NCI-H128 (cell line): ENCODE results near the gene PPID.
"Not testable (repeated sequence)": the region's sequence is repeated elsewhere in the genome, so short reads cannot be mapped to it uniquely, and the experiment has no call there.

Experiments
- DNase-seq: peaks from one replicate; lab custom pipeline; 2025; ENCODE audit not compliant: unreplicated experiment; lab: John Stamatoyannopoulos, UW

Gene PPID

GRCh38 chr4:158738866-158739265 is 15.7 kb upstream of the PPID start:
- no peak for DNase-seq

GRCh38 chr4:158729716-158730559 is 6.7 kb upstream of the PPID start:
- no peak for DNase-seq

- no peak for DNase-seq
These were observed 5.0 kb upstream of the PPID start for GRCh38 chr4:158728236-158728635.

GRCh38 chr4:158726633-158727032 is 3.4 kb upstream of the PPID start:
- no peak for DNase-seq

GRCh38 chr4:158724637-158725036 is 1.4 kb upstream of the PPID start:
- DNase-seq, result no peak

GRCh38 chr4:158722291-158722916 is 792 bp downstream of the PPID start:
- DNase-seq, result no peak

- DNase-seq, result no peak
These were observed 1.5 kb downstream of the PPID start for GRCh38 chr4:158721680-158722079.

- DNase-seq, result no peak
These were observed 7.4 kb downstream of the PPID start for GRCh38 chr4:158715802-158716201.

GRCh38 chr4:158714937-158715336 is 8.3 kb downstream of the PPID start:
- DNase-seq, result no peak

- DNase-seq, result not testable (repeated sequence)
These were observed 10.6 kb downstream of the PPID start for GRCh38 chr4:158712622-158713021.

- no peak for DNase-seq
These were observed 12.4 kb downstream of the PPID start for GRCh38 chr4:158710814-158711213.

GRCh38 chr4:158704274-158704673 is 18.9 kb downstream of the PPID start:
- no peak for DNase-seq

GRCh38 chr4:158688813-158689212 is 34.4 kb downstream of the PPID start:
- DNase-seq, result no peak

- DNase-seq, result no peak
These were observed 41.1 kb downstream of the PPID start for GRCh38 chr4:158682066-158682465.

GRCh38 chr4:158681629-158682028 is 41.6 kb downstream of the PPID start:
- DNase-seq, result no peak

GRCh38 chr4:158678767-158679166 is 44.4 kb downstream of the PPID start:
- no peak for DNase-seq

- DNase-seq, result no peak
These were observed 47.1 kb downstream of the PPID start for GRCh38 chr4:158676076-158676475.

- DNase-seq, result no peak
These were observed 49.6 kb downstream of the PPID start for GRCh38 chr4:158673633-158674032.

- DNase-seq, result peak; percentile 99
These were observed 51.0 kb downstream of the PPID start, which contains the start of gene ETFDH for GRCh38 chr4:158671915-158672806. TSS of gene ETFDH (plus strand) at chr4:158672296. CDS start at chr4:158672457, 161 bp downstream.

GRCh38 chr4:158671665-158671914 is 51.6 kb downstream of the PPID start, which contains the start of gene C4orf46:
TSS of gene C4orf46 (minus strand) at chr4:158671887. CDS start at chr4:158671801, 86 bp downstream.
- no peak for DNase-seq

GRCh38 chr4:158670975-158671664 is 52.1 kb downstream of the PPID start:
- DNase-seq, result peak; percentile 29
